ENCODE results near the gene SLC25A24. TPM values are rescaled to one million over a fixed set of nuclear protein-coding genes. Genes with fewer than 3 reads are reported as not detected.
"Not testable (repeated sequence)": the region's sequence is repeated elsewhere in the genome, so short reads cannot be mapped to it uniquely, and the experiment has no call there.

Gene SLC25A24
- total RNA-seq = 45.0 and 51.2 TPM in 2 replicates

DNA sequence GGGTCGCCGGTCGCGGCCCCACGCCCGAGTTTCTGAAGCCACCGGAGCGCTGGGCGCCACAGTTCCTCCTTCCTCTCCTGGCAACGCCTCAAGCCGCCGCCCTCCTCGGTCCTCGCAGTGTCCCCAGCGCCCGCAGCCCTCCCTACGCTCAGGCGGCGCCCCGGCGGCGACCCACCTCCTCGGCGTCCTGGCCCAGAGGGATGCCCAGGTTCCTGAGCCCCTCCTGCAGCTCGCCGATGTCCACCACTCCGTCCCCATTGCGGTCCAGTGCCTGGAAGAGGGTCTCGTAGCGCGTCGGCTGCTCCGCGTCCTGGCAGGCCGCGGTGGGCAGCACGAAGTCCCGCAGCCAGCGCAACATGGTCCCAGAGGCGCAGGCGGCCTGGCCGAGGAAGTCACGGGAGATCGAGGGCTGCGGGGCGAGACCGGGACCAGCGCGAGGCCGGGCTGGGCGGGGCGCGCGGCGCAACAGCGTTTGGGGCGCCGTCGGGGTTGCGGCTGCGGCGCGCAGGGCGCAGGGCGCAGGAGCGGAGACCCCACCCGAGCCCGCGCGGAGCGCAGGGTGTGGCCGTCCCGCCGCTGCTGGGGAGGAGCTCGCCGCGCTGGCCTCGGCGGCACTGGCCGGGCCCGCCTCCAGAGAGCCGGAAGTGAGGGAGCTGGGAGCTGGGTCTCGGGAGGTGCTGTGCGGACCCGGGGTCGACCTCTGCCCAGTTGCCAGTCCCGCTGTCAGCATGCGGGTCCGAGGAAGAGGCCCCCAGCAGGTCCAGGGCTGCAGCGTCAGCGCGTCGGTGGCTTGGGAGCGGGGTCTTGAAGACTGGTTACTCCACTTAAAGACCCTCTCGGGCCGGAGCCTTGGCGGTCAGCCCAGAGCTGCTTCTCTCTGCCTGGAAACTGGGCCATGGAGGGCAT, at the start of gene SLC25A24:
Gene SLC25A24, minus strand, starts transcription at position 563 of the 906 bp plus-strand sequence. Its CDS starts 205 bp downstream, at position 358.
- DNase-seq (ENCODE audit: low read depth, low spot score) = no peak

DNA sequence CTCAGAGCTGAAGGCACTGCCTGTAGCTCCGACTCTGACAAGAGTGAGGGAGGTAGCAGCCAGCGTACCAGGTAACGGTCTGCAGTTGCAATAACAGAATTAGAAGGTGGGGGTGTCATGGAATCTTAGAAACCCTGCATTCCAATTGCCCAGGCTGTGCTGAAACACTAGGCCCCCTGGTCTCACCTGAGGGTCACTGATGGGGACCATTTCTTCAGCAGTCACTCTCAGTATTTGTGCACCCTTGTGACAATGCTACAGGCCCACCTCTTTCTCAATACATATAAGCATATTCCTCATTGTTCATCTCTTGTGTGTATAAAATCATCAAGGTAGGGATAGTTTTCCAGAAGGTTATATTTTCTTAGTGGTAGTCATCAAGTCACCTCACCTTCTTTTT, 43.8 kb upstream of the SLC25A24 start, which contains the start of gene NBPF4:
Gene NBPF4, minus strand, starts transcription at position 101 of the 400 bp plus-strand sequence. CDS start 315 bp downstream, outside the sequence.
- DNase-seq (ENCODE audit: low read depth, low spot score) = not testable (repeated sequence)

DNA sequence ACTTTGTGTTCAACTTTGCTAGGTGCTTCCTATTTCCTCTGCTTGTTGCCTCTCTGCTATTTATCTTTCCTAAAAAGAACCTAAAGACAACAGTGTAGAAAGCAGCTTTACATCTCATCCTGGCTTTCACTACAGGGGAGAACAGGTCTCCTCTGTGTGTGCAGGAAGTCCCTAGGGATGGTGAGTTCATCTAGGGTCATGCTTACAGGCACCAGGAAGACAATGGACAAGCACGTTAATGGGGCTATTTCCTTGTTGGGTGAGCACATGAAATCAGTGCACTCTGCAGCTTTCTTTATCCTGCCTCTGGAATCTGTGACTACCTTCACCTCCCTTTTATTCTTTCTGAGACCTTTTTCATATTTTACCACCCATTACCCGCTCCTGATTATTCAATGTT, 39.3 kb upstream of the SLC25A24 start:
- DNase-seq (ENCODE audit: low read depth, low spot score) = not testable (repeated sequence)

DNA sequence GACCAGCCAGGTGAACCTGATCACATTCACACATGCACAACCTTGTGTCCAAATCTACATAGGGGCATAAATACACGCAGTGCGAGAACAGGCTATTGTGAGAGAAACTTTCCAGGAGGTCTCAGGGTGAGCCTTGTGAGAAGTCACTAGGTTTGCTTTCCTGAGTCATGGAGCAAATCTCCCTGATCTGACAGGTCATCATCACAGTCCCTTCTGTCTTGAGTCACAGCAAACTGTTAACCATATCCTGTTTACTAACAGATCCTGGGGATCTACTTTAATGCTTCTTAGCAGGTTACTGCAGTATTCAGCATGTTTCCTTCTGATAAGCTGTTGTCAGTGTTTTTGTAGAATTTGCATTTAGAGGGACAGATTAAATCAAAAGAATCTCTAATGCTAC, 35.2 kb upstream of the SLC25A24 start:
- DNase-seq (ENCODE audit: low read depth, low spot score) = not testable (repeated sequence)

DNA sequence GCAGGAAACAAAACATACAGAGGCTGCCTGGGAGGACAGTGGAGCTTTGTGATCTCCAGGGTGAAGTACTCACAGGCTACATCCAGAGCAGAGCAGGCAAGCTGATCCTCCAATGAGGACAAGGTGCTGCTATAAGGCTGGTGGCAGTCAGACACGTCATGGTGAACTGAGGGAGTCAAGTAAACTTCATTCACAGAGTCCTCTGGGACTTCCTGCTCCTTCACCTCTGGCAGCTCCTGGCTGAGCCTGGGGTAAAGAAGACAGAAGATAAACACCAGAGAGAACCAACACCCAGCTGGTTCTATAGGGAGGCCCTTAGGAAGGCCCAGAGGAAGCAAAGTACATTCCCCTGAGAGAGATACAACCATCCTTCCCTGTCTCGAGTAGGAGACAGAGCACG, 32.0 kb upstream of the SLC25A24 start:
- DNase-seq (ENCODE audit: low read depth, low spot score) = not testable (repeated sequence)

DNA sequence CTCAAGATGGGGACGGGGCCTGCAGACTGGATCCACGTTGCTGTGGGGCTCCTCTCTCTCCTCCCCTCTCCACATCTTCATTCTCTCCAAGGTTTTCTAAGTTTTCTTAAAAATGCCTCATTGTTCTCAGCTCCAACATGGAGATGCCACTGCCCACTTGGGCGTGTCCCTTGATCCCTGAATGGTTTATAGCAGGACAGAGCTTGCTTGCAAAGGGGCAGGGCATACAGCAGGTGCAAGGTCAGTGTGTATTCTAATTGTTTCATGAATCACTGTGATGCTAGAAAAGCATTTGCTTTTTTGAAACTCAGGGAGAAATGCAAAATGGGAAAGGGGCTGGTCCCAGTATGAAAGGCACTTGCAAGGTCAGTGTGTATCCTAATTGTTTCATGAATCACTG, 29.8 kb upstream of the SLC25A24 start:
- not testable (repeated sequence) for DNase-seq (ENCODE audit: low read depth, low spot score)

DNA sequence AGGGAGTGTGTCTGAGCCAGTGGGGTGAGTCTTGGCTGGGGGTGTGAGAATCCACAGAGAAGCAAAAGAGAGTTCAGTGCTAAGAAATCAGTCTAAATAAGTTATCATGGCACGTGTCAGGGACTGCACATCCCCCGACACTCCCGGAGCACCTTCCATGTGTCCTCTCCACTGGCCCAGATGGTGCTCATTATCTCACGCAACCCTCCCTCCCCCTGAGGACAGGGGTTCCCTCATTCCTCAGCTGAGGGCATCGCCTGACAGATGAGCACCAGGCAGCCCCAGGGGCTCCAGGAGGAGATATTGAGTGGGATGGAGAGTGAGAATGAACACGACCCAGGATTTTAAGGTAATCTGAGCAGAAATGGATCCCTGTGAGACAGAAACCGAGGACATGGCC, 27.6 kb upstream of the SLC25A24 start:
- DNase-seq (ENCODE audit: low read depth, low spot score) = not testable (repeated sequence)

DNA sequence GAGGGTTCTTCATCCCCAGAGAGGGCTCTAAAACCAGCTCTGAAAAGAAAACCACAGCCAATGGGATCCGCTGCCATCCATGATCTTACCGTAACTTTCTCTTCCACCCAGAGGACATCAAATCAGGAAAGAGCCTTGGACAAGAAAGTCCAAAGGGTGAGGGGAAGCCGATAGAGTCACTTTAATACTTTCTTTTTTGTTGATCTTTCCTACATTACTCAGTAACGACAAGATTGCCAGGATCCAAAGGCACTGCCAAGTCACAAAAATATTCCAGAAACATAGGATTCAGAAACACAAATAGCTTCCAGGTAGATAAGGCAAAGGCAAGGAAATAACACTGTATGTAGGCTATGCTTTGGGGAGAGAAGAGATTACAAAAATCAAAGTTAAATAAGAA, 26.7 kb upstream of the SLC25A24 start:
- DNase-seq (ENCODE audit: low read depth, low spot score) = not testable (repeated sequence)

DNA sequence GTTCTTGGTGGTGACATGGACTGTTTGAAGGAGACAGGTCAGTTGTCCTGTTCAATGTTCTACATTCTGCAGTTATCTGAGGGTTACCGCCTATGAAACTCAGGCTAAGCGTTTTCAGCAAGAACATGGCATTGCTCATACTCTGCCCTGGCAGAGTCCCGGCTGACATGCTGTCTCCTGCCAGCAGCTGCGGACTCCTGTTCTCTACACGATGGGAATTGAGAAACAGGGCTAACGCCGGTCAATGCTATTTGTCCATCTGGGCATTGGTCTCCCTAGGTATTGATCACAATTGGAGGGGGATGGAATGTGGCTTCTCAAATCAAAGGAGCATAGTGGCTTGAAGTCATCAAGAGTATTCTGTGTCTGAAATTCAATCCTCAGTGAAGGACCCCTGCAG, 23.1 kb upstream of the SLC25A24 start:
- DNase-seq (ENCODE audit: low read depth, low spot score) = not testable (repeated sequence)

DNA sequence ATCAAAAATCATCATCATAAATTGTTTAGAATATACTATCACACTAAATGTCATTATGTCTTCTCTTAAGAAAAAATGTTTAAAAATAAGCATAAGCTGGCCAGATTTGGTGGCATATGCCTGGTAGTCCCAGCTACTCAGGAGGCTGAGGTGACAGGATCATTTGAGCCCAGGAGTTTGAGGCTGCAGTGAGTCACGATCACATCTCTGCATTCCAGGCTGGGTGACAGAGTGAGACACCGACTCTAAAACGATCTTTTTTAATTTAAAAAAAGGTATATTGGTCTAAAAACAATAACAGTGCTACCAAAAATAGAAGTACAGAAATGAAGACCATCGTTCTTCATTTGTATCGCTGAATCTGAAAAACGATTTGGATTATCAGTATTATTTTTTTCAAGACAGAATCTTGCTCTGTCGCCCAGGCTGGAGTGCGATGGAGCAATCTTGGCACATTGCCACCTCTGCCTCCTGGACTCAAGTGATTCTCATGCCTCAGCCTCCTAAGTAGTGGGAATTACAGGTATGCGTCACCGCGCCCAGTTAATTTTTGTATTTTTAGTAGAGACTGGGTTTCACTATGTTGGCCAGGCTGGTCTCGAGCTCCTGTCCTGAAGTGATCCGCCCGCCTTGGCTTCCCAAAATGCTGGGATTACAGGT, 17.5 kb upstream of the SLC25A24 start:
- not testable (repeated sequence) for DNase-seq (ENCODE audit: low read depth, low spot score)

DNA sequence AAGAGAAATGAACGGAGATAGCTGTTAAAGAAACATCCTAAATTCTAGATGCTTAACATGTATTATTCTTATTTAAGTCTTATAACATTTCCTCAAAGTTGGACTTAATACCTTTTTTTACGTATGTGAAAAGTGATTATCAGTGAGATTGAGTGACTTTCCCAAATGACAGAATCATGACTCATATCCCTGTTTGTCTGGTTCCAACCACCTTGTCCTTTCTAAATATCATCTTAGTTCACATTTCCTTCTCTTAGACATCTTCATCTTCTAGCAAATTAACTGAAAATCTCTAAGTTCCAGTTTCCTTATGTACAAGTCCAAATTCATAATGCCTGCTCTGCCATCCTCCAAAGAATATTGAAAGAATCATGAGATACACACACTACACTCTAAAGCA, 16.9 kb upstream of the SLC25A24 start:
- not testable (repeated sequence) for DNase-seq (ENCODE audit: low read depth, low spot score)

DNA sequence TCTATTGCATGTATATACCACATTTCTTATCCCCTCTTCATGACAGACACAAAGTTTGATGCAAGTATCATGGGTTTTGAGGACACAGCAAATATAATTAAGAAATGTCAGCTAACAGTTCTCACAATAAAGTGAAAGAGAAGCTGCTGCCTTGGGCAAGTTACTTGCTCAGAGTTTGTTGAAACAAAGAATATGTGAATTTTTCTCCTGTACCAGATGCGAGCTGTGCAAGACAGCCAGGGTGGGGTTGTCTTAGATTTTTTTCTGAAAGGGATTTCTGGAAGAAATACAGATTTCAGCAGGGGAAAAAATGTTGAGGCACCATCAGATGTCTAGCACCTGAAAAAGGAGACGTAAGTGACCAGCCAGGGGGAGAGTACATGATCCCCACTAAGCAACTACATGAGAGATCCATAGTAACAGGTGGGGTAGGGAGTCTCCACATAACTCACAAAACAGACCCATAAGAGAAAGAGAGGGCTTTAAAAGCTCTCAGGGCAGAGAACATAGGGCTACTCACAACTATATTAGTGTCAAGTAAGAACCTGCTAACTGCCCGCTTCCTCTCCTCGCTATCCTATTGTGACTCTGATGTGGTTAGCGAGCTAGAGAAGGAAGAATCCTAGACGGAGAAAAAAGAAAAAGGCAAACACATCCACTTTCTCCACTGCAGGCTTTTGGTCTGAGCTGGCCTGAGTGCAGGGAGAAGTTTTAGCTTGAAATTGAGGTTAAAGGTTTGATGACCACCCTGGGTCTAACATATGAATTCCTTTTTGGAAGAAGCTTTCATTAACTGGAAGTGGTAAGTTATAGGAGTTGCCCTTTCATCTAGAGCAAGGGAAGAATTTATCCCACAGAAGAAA, 16.1 kb upstream of the SLC25A24 start:
- DNase-seq (ENCODE audit: low read depth, low spot score) = not testable (repeated sequence)

DNA sequence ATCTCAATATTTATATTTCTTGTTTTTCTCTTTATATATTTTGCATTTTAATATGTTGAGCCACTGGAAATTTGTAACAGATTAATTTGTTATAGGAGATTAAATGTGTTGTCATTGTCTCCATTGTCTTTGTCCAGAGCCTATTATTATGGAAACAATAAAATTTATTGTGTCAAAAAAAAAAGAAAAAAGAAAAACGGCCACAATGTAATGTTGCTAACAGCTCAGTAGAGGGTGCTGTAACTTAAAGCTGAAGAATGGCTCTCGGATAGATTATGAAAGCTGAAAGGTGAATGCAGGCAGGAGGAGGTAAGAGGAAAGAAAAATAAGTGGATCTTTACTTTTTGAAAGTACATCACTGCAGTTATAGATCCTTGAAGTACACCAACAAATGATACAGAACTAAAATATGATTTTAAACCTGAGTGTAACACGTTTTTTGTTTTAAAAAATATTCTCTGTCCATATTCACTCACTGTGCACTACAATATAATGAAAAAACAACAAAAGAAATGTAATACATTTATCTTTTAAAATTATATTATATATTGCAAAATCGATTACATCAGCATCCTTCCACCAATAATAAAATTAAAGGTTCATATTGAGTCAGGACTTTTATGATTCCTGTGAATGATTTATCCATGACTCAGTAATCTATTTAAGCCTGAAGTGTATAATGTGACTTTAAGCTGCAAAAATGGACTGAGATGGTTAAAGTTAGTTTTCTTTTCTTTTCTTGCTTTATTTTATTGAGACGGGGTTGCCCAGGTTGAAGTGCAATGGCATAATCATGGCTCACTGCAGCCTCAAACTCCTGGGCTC, 14.7 kb upstream of the SLC25A24 start:
- not testable (repeated sequence) for DNase-seq (ENCODE audit: low read depth, low spot score)

DNA sequence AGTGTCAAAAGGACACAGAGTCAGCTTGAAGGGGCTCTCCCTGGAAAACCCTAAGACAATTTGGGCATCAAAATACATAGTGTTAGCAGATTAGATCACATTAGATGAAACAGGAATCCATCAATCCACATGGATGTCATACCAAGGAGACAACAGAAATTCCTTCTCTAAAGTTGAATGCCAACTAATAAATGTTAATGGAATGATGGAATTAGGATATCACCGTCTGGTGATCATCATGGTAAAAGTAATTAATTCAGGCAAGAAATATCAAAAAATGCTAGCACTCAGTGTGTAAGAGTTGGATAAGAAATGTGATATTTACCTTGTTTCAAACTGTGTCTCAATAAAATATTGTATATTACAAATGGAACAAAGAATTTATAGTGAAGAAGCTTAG, 10.9 kb upstream of the SLC25A24 start:
- no peak for DNase-seq (ENCODE audit: low read depth, low spot score)

DNA sequence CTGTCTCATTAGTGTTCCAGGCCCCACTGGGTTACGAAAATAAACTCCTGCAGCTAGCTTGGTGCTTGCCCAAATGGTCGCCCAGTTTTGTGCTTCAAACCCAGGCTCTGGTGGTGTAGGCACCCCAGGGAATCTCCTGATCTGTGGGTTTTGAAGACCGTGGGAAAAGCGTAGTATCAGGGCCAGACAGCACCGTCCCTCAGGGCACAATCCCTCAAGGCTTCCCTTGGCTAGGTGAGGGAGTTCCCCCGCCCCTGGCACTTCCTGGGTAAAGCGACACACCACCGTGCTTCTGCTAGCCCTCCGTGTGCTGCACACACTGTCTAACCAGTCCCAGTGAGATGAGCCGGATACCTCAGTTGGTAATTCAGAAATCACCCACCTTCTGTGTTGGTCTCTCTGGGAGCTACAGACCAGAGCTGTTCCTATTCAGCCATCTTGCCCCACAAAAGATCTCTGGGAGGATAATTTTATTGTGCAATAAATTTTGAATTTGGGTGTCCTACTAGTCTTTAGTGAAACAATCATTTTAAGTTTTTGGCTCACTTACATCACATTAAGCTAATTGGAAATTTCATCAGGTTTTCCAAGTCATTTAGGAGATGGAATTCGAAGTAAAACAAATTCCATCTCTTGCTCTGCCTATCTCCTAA, 9.4 kb upstream of the SLC25A24 start:
- DNase-seq (ENCODE audit: low read depth, low spot score) = no peak

DNA sequence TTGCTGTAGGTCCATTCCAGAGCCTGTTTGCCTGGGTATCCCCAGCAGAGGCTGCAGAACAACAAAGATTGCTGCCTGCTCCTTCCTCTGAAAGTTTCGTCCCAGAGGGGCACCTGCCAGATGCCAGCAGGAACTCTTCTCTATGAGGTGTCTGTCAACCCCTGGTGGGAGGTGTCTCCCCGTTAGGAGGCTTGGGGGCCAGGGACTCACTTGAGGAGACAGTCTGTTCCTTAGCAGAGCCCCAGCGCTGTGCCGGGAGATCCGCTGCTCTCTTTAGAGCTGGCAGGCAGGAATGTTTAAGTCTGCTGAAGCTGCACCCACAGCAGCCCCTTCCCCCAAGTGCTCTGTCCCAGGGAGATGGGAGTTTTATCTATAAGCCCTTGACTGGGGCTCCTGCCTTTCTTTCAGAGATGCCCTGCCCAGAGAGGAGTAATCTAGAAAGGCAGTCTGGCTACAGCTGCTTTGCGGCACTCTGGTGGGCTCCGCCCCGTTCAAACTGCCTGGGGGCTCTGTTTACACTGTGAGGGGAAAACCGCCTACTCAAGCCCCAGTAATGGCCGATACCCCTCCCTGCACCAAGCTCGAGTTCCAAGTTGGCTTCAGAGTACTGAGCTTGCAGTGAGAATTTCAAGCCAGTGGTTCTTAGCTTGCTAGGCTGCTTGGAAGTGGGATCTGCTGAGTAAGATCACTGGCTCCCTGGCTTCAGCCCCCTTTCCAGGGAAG, 8.7 kb upstream of the SLC25A24 start:
- no peak for DNase-seq (ENCODE audit: low read depth, low spot score)

DNA sequence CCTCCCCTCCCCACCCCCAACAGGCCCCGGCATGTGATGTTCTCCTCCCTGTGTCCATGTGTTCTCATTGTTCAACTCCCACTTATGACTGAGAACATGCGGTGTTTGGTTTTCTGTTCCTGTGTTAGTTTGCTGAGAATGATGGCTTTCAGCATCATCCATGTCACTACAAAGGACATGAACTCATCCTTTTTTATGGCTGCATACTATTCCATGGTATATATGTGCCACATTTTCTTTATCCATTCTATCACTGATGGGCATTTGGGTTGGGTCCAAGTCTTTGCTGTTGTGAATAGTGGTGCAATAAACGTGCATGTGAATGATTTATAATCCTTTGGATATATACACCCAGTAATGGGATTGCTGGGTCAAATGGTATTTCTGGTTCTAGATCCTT, 3.4 kb upstream of the SLC25A24 start:
- DNase-seq (ENCODE audit: low read depth, low spot score) = not testable (repeated sequence)

DNA sequence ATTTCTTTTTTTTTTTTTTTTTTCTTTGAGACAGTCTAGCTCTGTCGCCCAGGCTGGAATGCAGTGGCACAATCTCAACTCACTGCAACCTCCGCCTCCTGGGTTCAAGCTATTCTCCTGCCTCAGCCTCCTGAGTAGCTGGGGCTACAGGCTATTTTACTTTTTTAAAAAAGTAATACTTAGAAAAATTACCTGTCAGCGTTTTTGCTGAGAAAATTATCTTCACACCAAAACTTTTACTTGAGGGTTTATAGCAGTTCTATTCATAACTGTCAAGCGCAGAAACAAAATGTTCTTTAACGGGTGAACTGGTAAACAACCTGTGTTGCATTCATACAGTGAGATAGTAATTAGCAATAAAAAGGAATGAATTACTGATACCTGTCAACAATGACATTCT, 1.5 kb upstream of the SLC25A24 start:
- no peak for DNase-seq (ENCODE audit: low read depth, low spot score)

DNA sequence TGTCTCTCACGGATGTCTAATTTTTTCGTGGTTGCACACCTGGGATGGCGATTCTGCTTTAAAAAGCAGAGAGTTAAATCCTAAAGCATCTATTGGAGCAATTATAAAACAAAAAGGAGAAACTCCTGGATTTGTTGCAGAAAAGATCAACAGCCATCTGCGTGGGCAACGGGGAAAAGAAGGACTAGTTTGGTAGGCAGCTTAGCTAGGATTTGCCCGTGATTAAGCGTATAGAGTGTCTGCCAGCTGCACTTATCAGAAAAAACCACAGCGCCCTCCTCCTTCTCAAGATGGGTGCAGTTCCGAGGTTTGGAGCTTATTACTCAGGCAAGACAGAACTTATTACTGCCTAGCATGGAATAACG, 526 bp upstream of the SLC25A24 start:
- DNase-seq (ENCODE audit: low read depth, low spot score) = no peak

Measured in pulmonary artery endothelial cell (primary cell).